ENCODE data around the gene AKIRIN1.
"Not testable (repeated sequence)": the region's sequence is repeated elsewhere in the genome, so short reads cannot be mapped to it uniquely, and the experiment has no call there.

AKIRIN1 gene, protein sequence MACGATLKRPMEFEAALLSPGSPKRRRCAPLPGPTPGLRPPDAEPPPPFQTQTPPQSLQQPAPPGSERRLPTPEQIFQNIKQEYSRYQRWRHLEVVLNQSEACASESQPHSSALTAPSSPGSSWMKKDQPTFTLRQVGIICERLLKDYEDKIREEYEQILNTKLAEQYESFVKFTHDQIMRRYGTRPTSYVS

DNA sequence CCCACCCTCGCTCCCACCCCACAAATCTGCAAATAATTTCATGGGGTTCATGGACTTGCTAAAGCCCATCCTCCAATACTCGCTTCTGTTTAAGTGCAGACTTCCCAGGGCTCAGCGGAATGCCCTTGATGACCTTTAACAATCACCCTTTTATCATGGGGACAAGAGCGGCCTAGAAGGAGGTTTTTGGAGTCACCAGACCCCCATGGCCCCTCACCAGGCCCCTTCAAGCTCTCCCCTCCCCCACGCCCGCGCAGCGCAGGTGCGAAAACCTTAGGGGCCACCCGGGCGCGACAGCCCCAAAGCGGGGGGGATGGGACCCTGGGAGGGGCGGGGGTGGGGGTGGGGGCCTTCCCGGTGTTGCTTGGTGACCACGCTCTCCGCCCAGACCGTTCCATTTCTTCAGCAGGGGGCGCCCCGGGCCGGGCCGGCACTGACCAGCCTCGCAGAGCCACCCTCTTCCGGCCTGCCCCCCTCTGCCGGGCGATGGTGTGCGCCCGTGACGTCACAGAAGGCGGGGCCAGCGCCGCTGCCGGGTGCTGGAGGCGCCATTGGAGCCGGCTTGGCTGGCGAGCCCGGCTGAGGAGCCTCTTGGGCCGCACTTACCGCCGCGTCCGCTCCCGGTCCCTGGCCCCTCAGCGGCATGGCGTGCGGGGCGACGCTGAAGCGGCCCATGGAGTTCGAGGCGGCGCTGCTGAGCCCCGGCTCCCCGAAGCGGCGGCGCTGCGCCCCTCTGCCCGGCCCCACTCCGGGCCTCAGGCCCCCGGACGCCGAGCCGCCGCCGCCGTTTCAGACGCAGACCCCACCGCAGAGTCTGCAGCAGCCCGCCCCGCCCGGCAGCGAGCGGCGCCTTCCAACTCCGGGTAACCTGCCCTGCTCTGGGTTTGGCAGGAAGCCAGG lies at the start of gene AKIRIN1:
TSS of gene AKIRIN1 (plus strand) at position 539 of the 900 bp plus-strand sequence. CDS start at position 644, 105 bp downstream.
- peak; percentile 95 to 99 for DNase-seq (ENCODE audit: low read depth in 2 of 2)

DNA sequence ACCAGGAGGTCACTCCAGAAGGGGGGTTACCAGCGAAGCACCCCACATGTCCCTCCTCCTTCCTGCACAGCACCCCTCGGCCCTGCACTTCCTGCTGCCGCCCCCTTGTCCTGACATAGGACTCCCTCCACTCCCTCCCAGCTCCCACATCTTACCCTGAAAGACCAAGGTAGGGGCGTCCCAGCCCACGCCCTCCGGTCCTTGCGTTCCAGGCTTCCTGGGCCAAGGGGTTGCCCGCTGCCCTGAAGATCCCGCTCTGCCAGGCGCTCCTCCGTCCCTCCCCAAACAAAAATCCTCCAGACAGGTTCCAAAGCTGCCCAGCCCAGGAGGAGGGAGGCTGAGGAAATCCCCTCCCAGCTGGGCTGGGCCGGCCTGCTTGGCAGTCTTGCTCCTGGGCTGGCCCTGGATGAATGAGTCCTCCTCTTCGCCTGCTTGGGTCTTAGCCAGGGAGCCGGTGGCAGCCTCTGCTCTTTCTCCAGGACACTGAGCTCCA lies 49.5 kb upstream of the AKIRIN1 start, which contains the start of gene RHBDL2:
TSS of gene RHBDL2 (minus strand) at position 304 of the 493 bp plus-strand sequence. CDS start 22,618 bp downstream, outside the sequence.
- no peak for DNase-seq (ENCODE audit: low read depth in 2 of 2)

DNA sequence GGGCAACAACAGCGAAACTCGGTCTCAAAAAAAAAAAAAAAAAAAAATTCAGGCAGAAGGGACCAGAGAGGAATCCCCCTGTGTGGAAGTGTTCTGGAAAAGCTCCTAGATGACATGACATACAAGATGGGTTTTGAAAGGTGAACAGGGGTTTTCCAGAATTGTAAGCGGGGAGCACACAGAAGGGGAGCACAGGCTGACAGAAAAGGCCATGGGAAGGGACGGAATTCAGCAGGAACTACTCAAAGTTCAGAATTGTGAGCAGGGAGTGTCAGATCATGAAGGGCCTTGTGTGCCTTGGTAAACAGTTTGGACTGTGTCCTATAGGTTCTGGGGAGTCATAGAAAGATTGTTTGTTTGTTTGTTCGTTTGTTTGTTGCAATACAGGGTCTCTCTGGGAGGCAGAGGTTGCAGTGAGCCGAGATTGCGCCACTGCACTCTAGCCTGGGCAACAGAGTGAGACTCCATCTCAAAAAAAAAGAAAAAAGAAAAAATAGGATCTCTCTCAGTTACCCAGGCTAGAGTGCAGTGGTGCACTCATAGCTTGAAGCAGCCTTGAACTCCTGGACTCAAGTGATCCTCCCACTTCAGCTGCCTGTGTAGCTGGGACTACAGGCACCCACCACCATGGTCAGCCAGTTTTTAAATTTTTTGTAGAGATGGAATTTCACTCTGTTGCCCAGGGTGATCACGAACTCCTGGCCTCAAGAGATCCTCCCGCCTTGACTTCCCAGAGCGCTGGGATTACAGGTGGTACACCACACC lies 48.2 kb upstream of the AKIRIN1 start:
- DNase-seq (ENCODE audit: low read depth in 2 of 2), result no peak

DNA sequence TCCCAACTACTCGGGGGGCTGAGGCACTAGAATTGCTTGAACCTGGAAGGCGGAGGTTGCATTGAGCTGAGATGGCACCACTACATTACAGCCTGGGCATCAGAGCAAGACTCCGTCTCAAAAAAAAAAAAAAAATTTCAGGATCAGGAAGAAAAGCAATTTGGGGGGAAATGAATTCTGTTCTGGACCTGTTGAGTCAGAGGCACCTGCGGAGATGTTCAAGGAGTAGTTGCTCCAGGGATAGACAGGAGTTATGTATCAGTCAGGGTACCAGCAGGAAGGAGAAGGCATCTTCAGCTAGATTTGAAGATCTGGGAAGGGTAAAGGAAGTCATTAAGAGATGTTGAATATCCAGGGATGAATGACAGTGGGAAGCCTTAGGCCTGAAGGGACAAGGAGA lies 46.5 kb upstream of the AKIRIN1 start:
- no peak for DNase-seq (ENCODE audit: low read depth in 2 of 2)

DNA sequence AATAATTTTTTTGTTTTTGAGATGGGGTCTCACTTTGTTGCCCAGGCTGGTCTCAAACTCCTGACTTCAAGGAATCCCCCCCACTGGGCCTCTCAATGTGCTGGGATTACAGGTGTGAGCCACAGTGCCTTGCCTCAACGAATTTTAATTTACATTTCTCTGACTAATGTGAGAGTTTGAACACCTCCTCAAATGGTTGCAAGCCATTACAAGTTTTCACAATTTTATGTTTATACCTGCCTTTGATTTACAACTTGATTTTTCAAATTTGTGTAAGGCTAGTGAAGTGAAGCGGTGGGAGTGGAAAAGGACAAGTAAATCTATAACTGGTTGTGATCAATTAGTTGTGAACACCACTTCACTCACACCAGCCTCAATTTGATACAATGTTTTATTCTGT lies 40.5 kb upstream of the AKIRIN1 start:
- DNase-seq (ENCODE audit: low read depth in 2 of 2), result no peak

DNA sequence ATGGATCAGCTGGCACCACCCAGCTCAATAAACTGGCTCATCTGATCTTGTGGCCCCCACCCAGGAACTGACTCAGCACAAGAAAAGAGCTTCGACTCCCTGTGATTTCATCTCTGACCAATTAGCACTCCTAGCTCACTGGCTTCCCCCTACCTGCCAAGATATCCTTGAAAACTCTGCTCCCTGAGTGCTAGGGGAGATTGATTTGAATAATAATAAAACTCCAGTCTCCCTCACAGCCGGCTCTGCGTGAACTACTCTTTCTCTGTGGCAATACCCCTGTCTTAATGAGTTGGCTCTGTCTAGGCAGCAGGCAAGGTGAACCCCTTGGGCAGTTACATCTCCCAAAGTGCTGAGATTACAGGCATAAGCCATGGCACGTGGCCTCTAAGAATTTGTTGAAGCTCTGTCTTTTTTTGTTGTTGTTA lies 37.6 kb upstream of the AKIRIN1 start:
- no peak for DNase-seq (ENCODE audit: low read depth in 2 of 2)

DNA sequence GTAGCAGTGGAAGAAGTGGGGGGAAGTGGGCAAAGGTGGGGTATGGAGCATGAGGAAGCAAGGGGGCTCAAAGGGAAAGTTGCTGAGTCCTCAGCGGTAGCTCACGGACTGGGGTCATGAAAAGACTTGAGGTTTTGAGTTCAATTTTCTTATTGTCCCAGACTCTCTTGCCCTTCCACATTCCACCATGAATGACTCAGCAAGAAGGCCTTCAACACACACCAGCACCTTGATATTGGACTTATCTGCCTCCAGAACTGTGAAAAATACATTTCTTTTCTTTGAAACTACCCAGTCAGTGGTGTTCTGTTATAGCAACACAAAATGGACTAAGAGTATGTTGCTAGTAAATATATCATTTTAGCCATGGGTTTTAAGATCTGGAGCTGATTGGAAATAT lies 32.1 kb upstream of the AKIRIN1 start:
- DNase-seq (ENCODE audit: low read depth in 2 of 2), result no peak

DNA sequence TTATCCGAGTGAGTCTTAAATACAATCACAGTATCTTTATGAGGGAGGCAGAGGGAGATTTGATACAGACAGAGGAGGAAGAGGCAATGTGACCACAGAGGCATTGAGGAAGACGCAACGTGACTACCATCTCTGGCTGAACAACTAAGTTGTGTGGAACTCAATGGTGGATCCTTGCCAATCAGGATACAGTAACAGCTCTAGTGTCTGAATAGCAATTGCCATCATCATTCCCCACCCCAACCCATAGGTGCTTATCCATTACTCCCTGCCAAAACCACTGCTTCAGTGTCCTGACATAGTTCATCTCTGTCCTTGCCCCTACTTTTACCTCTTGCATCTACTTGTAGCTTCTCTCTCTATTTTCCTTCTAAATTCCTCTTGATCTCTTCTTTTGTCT lies 29.0 kb upstream of the AKIRIN1 start:
- no peak for DNase-seq (ENCODE audit: low read depth in 2 of 2)

DNA sequence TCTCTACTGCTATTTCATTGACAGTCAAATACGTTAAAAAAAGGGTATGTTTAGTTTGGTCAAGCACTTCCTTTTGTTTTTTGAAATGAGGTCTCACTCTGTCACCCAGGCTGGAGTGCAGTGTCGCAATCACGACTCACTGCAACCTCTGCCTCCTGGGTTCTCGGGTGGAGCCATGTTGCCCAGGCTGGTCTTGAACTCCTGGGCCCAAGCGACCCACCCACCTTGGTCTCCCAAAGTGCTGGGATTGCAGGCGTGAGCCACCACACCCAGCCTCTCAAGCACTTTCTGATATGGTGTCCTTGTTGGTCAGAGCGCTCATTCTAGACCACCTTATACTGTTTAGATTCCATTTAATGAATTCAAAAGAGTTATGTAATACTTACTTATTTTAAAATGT lies 28.5 kb upstream of the AKIRIN1 start:
- no peak for DNase-seq (ENCODE audit: low read depth in 2 of 2)

DNA sequence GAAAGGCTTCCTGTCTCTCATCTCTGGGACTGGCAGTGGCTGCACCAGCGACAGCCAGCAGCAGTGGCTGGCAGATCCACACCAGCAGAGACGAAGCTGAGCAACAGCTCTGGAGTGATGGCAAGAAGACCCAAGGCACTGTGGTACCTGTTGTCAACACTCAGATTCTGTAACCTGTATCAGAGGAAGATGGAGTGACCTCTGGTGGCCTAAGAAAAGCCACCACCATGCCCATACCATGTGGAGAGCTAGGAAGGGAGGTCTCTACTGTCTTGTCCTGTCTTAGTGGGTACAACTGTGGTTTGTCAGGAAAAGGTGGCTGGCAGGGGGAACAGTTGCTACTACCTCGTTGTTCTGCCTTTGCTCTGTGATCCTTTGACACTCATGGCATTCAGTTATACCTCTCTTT lies 26.9 kb upstream of the AKIRIN1 start:
- DNase-seq (ENCODE audit: low read depth in 2 of 2), result no peak

DNA sequence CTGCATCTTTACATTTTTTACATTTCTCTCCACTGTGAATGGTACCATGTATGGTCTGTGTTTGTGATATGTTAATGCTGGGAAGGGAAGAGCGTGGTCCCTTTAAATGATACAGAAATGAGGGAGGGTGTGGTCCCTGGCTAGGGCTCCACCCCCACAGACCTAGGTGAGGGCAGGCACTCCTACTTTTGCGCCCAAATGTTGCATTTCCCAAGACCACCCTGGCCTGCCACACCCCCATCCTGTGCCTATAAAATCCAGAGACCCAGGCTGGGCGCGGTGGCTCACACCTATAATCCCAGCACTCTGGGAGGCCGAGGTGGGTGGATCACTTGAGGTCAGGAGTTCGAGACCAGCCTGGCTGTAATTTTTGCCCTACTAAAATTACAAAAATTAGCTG lies 17.9 kb upstream of the AKIRIN1 start:
- DNase-seq (ENCODE audit: low read depth in 2 of 2), result not testable (repeated sequence)

DNA sequence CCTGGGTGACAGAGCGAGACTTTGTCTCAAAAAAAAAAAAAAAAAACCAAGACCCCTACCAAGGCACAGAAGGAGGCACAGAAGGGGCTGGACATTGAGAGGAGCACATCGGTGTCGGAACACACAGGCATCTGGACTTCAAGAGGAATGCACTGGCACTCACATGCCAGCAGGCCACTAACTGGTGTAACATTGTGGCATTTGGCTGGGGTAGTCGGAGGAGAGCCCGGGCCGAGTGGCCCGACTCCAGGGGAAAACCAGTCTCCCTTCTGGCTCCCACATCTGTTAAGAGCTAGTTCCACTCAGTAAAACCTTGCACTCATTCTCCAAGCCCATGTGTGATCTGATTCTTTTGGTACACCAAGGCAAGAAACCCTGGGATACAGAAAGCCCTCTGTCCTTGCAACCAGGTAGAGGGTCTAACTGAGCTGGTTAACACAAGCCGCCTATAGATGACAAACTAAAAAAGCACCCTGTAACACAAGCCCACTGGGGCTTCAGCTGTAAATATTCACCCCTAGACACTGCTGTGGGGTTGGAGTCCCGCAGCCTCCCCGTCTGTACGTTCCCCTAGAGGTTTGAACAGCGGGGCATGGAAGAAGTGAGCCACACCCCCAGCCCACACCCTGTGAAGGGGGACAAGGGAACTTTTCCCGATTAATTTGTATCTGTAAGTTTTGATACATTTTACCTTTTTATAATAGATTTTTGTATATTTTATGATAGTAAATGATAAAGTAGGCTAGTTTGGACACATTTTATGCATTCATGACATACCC lies 17.2 kb upstream of the AKIRIN1 start:
- no peak for DNase-seq (ENCODE audit: low read depth in 2 of 2)

DNA sequence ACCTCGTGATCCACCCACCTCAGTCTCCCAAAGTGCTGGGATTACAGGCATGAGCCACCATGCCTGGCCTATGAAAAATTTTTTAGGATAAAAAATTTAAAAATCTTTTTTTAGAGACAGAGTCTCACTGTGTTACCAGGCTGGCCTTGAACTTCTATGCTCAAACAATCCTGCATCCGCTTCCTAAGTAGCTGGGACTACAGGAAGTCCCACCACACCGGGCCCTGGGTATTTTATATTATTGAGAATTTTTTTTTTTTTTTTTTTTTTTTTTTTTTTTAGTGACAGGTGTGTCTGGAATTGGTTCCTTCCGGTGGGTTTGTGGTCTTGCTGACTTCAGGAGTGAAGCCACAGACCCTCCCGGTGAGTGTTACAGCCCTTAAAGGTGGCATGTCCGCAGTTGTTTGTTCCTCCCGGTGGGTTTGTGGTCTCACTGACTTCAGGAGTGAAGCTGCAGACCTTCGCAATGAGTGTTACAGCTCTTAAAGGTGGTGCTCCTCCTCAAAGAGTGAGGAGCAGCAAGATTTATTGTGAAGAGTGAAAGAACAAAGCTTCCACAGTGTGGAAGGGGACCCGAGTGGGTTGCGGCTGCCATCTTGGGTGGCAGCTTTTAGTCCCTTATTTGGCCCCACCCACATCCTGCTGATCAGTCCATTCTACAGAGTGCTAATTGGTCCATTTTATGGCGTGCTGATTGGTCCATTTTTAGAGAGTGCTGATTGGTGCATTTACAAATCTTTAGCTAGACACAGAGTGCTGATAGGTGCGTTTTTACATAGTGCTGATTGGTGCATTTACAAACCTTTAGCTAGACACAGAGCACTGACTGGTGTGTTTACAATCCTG lies 13.5 kb upstream of the AKIRIN1 start:
- DNase-seq (ENCODE audit: low read depth in 2 of 2), result peak in 1 of 2 donors; percentile 23

DNA sequence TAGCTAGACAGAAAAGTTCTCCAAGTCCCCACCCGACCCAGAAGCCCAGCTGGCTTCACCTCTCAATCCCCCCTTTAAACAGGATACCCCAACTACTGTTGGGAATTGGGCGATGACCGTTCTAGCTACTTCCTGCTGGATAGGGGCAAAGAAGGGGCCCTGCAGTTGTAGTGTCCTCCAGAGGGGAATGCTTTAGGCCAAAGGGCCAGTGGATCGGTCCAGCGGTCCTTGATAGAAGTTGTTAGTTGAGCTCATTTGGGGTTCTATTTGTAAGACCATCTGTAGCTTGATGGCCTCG lies 12.9 kb upstream of the AKIRIN1 start:
- DNase-seq (ENCODE audit: low read depth in 2 of 2), result not testable (repeated sequence)

DNA sequence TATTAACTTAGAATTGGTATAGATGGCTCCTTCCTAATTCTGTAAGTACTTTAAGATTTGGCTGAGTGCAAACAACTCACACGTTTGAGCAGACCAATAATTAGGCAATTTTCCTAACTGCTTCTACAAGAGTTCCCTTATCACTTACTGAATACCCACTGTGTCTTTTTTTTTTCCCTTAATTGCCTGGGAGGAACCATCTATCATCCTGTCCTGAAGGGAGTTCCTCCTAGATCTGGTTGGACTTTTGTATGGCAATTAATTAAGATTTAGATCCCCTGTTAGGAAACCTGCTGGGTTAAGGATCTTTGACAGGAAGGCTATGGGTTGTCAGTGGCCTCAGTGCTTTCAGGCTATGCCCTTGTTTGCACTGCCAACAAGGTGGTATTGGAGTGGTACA lies 11.7 kb upstream of the AKIRIN1 start:
- not testable (repeated sequence) for DNase-seq (ENCODE audit: low read depth in 2 of 2)

DNA sequence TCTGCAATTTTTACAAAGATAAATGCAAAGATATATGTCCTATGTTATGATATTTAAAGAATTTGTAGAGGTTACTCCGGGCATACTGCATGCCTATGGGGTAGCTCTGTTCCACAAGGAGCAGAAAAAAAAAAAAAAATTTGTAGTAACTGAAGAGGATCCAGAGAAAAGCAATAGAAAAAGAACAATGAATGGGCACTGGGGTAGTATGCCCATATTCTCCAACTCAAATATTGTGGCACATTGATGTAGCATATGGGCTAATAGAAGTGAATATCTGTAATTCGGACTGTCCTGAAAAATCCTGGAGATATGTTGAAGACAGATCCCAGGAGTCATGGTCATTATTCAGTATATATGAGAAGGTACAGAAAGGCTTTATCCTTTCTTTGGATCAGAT lies 1.1 kb upstream of the AKIRIN1 start:
- DNase-seq (ENCODE audit: low read depth in 2 of 2), result no peak

DNA sequence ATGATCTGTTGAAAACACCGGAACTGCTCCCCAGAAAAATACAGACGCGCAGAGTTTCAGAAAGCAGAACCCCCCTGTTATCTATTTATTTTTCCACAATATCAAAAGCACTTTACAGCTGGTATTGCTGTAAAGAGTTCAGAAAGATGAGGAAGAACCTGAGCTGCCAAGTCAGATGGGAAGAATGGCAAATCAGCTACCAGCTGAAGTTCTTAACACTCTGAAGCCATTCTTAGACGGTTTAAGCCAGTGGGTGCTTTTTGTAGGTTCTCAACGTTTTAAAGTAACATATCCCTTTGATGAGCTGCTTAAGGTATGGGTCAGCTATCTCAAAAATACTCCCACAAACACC lies 714 bp upstream of the AKIRIN1 start:
- no peak for DNase-seq (ENCODE audit: low read depth in 2 of 2)

DNA sequence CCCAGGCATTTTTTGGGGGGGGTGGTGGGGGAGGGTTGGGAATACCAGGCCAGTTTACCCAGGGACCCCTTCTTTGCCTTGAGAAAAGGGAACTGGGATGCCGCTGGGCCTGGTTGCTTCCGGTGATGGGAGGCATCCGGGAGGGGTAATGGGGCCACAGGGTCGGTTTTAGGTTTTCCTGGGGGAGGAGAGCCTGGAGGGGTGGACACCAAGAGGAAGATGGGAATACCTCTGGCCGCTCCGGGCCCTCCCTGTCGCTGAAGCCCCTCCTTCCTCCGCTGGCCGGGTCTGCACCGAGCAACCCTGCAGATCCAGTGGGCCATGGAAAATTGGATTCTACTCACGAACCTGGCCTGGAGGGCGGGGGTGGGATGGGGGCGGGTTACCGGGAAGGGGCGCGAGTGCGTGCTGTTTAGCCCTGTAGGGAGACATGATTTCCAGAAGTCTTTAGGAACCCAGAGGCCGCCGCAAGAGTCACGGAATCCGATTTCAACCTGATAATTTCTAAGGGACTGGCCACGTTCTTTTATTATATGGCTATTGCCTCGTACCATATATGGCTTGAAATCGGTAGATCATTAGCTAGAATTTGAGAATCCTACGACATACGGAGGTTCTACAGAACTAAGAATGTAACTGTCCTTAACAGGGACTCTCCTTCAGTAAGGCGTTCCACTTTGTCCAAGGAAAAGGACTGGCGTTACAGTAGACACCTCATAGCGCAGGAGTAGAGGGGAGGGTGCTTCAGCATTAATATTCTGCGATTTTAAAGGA lies 749 bp downstream of the AKIRIN1 start:
- no peak for DNase-seq (ENCODE audit: low read depth in 2 of 2)

DNA sequence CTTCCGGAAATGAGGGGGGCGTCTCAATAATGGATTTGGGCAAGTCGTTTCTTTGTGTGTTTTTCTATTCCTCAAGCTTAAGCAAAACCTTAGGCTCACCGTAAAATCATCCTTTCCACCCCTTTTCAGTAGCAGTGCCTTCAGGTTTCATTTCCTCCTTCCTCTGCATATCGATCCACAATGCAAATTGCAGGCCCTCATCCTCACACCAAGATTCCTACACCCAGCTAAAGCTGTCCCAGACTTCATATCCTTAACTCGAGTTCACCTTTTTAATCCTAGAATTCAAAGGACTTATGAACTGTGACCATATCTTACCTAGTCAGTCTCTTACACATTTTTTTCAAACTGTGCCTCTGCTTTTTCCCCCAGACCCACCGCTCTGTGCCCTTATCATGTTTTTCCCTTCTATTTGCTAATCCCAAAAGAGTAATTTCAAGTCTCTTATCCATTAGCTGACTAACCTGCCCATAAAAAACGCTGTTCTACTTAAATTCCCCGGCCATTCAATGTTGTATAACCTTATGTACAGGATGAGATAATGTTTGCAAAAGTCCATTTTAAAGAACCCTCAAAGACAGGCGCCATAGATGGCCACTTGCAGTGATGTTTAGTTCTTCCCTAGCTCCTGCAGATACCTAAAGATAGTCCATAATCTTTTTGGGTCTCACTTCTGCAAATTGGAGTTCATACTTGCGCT lies 1.5 kb downstream of the AKIRIN1 start:
- no peak for DNase-seq (ENCODE audit: low read depth in 2 of 2)
